Ovary (tissue), 3 donors: ENCODE data around the gene SLC30A10.

Experiments
- POLR2A ChIP-seq: fragments of 450-650 bp; IDR thresholded peaks from one replicate; pipeline ENCODE4 v1.6.1; 2017; ENCODE audit warnings: antibody characterized with exemption, mild to moderate bottlenecking, moderate library complexity
- TF ChIP-seq, protein P1 (sequence below), 3 donors: fragments of 450-650 bp in 2 of 3; fragments of 200-600 bp in 1 of 3; IDR thresholded peaks; one replicate each; pipeline versions ENCODE4 v1.5.1 to v1.8.0; 2016 to 2022; ENCODE audit warnings: antibody characterized with exemption in 3 of 3, mild to moderate bottlenecking in 1 of 3
- donor health status: DM: no; HTN: no; CAD: no.

DNA sequence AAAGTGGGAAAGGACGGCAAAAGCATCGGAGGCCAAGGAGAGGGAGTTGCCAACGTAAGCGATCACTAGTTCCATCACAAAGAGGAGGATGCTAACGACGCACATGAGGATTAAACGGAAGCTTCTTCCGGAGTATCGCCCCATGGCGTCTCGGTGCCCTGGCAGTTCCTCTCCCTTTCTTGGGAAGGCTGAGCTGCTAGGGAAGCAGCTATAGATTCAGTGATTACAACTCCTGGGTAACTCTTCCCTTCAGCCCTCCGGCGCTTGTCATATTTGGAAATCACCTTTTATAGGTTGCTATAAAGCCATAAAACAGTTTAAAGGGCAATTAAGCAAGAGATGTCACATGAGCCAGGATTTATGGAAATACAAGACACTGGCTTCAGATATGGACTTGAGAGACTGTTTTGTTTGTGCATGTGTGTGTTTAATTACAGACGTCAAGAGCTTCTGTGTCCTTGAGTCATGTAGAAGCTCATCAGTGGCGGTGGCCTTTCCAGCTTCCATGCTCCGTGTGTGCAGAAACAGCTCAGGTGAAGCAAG, 30.6 kb upstream of the SLC30A10 start:
- TF ChIP-seq, protein P1, sequence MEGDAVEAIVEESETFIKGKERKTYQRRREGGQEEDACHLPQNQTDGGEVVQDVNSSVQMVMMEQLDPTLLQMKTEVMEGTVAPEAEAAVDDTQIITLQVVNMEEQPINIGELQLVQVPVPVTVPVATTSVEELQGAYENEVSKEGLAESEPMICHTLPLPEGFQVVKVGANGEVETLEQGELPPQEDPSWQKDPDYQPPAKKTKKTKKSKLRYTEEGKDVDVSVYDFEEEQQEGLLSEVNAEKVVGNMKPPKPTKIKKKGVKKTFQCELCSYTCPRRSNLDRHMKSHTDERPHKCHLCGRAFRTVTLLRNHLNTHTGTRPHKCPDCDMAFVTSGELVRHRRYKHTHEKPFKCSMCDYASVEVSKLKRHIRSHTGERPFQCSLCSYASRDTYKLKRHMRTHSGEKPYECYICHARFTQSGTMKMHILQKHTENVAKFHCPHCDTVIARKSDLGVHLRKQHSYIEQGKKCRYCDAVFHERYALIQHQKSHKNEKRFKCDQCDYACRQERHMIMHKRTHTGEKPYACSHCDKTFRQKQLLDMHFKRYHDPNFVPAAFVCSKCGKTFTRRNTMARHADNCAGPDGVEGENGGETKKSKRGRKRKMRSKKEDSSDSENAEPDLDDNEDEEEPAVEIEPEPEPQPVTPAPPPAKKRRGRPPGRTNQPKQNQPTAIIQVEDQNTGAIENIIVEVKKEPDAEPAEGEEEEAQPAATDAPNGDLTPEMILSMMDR (IDR thresholded peaks at IDR 0.05) = no peak
- no peak for TF ChIP-seq POLR2A
